PC-9 (cell line): ENCODE results near the gene MORN4. TPM values are rescaled to one million over a fixed set of nuclear protein-coding genes. Genes with fewer than 3 reads are reported as not detected.

Experiments
- BruUV-seq: library from RNA; stranded (reverse); fragments of 400-500 nt; replicated peaks from 2 replicates; lab custom pipeline; 2021; lab: Mats Ljungman, UMichigan
- CTCF ChIA-PET: fragments of 300-600 bp; sonication (Branson Sonifier 250); formaldehyde crosslinking; loops from one replicate; lab custom pipeline; 2022; ENCODE audit warnings: antibody characterized with exemption; lab: Charles Lee
- POLR2A ChIA-PET: fragments of 300-600 bp; sonication (Branson Sonifier 250); formaldehyde crosslinking; loops from one replicate; lab custom pipeline; 2022; ENCODE audit warnings: antibody characterized with exemption; ENCODE audit not compliant: unreplicated experiment; lab: Charles Lee
- DNase-seq, 2 experiments: peaks; one replicate each; pipeline versions ENCODE4 v3.0.0 to v3.0.0-alpha.2; 2015 to 2022; ENCODE audit warnings: mixed read lengths in 1 of 2
- H2AFZ ChIP-seq: fragments of 200-600 bp; sonication (generic); 2 replicates; pipeline ENCODE4 v1.8.1; 2017; ENCODE audit warnings: antibody characterized with exemption
- H3F3A ChIP-seq: fragments of 200-600 bp; sonication (generic); 2 replicates; pipeline ENCODE4 v1.8.1; 2017; ENCODE audit warnings: antibody characterized with exemption, mild to moderate bottlenecking, low read depth; ENCODE audit not compliant: insufficient read depth
- H3K27ac ChIP-seq: fragments of 200-600 bp; sonication (generic); 2 replicates; pipeline ENCODE4 v1.6.1; 2016; ENCODE audit warnings: mixed run types
- H3K27me3 ChIP-seq: fragments of 200-600 bp; sonication (generic); 2 replicates; pipeline ENCODE4 v1.6.1; 2016; ENCODE audit warnings: low read depth, mixed run types; ENCODE audit not compliant: insufficient read depth
- H3K36me3 ChIP-seq: fragments of 200-600 bp; sonication (generic); 2 replicates; pipeline ENCODE4 v1.6.1; 2016; ENCODE audit warnings: low read depth, mixed run types
- H3K4me1 ChIP-seq: fragments of 200-600 bp; sonication (generic); replicated peaks from 2 replicates; pipeline ENCODE4 v1.6.1; 2016; ENCODE audit warnings: mixed run types; ENCODE audit not compliant: insufficient read depth
- H3K4me2 ChIP-seq: fragments of 200-600 bp; sonication (generic); 2 replicates; pipeline ENCODE4 v1.6.1; 2017; ENCODE audit warnings: mixed run types
- H3K4me3 ChIP-seq: fragments of 200-600 bp; sonication (generic); 2 replicates; pipeline ENCODE4 v1.6.1; 2016; ENCODE audit warnings: mixed run types
- H3K79me2 ChIP-seq: fragments of 200-600 bp; sonication (generic); 2 replicates; pipeline ENCODE4 v1.6.1; 2017; ENCODE audit warnings: low read depth, mixed run types
- H3K9me2 ChIP-seq: fragments of 200-600 bp; sonication (generic); 2 replicates; pipeline ENCODE4 v1.8.1; 2017; ENCODE audit warnings: mild to moderate bottlenecking; ENCODE audit not compliant: insufficient read depth
- H3K9me3 ChIP-seq: fragments of 200-600 bp; sonication (generic); 2 replicates; pipeline ENCODE4 v1.8.1; 2016; ENCODE audit warnings: low read depth; ENCODE audit not compliant: insufficient read depth
- H4K20me1 ChIP-seq: fragments of 200-600 bp; sonication (generic); 2 replicates; pipeline ENCODE4 v1.8.1; 2017; ENCODE audit not compliant: insufficient read depth
- EZH2 ChIP-seq: fragments of 200-600 bp; sonication (generic); IDR thresholded peaks from 2 replicates; pipeline ENCODE4 v1.8.0; 2017; ENCODE audit warnings: antibody characterized with exemption, low read depth
- intact Hi-C: fragments of 100-400 bp; cut with micrococcal nuclease; formaldehyde crosslinking; loops from one replicate; pipeline ENCODE4 v1.10.0; 2022; ENCODE audit not compliant: unreplicated experiment
- total RNA-seq: library from RNA; stranded (reverse); gene quantifications from 2 replicates; pipeline ENCODE4 v1.2.3, GENCODE V29; 2021
- TF ChIP-seq, protein P1 (sequence below): fragments of 200-600 bp; sonication (generic); conservative IDR thresholded peaks from 2 replicates; pipeline ENCODE4 v1.6.1; 2017; ENCODE audit warnings: mixed run types, antibody characterized with exemption, mild to moderate bottlenecking, moderate library complexity

The MORN4 gene
- total RNA-seq, 1 experiment from 2014 or later = 10.0 TPM

GRCh38 chr10:97669571-97669970 is 36.3 kb upstream of the MORN4 start:
- H3K27ac ChIP-seq = no peak overlapping the region
- H3K27me3 ChIP-seq = no peaks in the 10 kb centered on the region
- DNase-seq = no peak
- H4K20me1 ChIP-seq = no peaks in the 10 kb centered on the region
- no peaks in the 10 kb centered on the region for H3K9me2 ChIP-seq
- intact Hi-C loops = no loop called here
- BruUV-seq = no TSS peak
- TF ChIP-seq, protein P1, sequence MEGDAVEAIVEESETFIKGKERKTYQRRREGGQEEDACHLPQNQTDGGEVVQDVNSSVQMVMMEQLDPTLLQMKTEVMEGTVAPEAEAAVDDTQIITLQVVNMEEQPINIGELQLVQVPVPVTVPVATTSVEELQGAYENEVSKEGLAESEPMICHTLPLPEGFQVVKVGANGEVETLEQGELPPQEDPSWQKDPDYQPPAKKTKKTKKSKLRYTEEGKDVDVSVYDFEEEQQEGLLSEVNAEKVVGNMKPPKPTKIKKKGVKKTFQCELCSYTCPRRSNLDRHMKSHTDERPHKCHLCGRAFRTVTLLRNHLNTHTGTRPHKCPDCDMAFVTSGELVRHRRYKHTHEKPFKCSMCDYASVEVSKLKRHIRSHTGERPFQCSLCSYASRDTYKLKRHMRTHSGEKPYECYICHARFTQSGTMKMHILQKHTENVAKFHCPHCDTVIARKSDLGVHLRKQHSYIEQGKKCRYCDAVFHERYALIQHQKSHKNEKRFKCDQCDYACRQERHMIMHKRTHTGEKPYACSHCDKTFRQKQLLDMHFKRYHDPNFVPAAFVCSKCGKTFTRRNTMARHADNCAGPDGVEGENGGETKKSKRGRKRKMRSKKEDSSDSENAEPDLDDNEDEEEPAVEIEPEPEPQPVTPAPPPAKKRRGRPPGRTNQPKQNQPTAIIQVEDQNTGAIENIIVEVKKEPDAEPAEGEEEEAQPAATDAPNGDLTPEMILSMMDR = no peak
- TF ChIP-seq EZH2 = no peak
- CTCF ChIA-PET = no interaction called here
- H3F3A ChIP-seq = no peaks in the 10 kb centered on the region
- H3K4me2 ChIP-seq = no peak overlapping the region
- H3K36me3 ChIP-seq = no peaks in the 10 kb centered on the region
- POLR2A ChIA-PET = no interaction called here
- H3K4me1 ChIP-seq = no peaks in the 10 kb centered on the region
- H3K79me2 ChIP-seq = no peaks in the 10 kb centered on the region
- H3K4me3 ChIP-seq = no peak overlapping the region
- H3K9me3 ChIP-seq = no peaks in the 10 kb centered on the region
- no peak overlapping the region for H2AFZ ChIP-seq

DNA sequence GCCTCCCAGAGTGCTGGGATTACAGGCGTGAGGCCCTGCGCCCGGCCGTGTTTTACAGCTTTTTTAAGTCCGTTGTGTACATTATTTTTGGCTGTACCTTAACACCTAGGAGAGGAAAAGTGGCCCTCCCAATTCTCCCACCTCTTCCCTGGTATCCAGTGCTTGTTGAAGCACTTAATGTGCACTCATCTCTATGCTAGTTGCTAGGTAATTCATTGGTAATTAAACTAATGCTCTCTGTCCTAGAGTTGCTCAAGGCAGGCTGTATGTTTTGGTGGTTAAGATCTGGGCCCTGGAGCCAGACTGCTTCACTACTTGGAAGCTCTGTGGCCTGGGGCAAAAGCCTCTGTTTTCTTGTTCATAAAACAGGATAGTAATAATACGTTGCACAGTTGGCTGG is 34.2 kb upstream of the MORN4 start:
- intact Hi-C loops = no loop called here
- CTCF ChIA-PET = no interaction called here
- H3K4me1 ChIP-seq = no peaks in the 10 kb centered on the region
- H3K4me2 ChIP-seq = no peak overlapping the region
- DNase-seq = no peak
- H3K9me2 ChIP-seq = no peaks in the 10 kb centered on the region
- H3K27me3 ChIP-seq = no peaks in the 10 kb centered on the region
- H3K36me3 ChIP-seq = no peaks in the 10 kb centered on the region
- H2AFZ ChIP-seq = no peak overlapping the region
- no peaks in the 10 kb centered on the region for H3K79me2 ChIP-seq
- POLR2A ChIA-PET = no interaction called here
- TF ChIP-seq EZH2 = no peak
- TF ChIP-seq, protein P1 = no peak
- BruUV-seq = no TSS peak
- H3K9me3 ChIP-seq = no peaks in the 10 kb centered on the region
- no peaks in the 10 kb centered on the region for H4K20me1 ChIP-seq
- no peaks in the 10 kb centered on the region for H3F3A ChIP-seq
- H3K27ac ChIP-seq = no peak overlapping the region
- H3K4me3 ChIP-seq = no peak overlapping the region

DNA sequence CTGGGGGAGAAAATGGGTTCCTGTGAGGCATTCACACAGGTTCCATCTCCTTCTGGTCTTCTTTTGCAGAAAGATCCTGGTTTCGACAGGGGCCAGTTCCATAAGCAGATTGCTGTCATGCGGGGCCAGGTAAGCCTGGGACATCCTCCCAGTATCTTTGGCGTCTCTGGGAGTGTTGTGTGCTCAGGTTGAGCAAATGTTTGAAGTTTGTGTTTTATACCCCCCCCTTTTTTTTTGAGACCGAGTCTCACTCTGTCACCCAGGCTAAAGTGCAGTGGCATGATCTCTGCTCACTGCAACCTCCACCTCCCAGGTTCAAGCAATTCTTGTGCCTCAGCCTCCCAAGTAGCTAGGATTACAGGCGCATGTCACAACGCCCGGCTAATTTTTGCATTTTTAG is 33.7 kb upstream of the MORN4 start:
- CTCF ChIA-PET = no interaction called here
- Histone ChIP-seq H3K36me3 (no peaks in the 10 kb centered on the region), H3K27ac (no peak overlapping the region), H3K4me3 (no peak overlapping the region), H3K9me3 (no peaks in the 10 kb centered on the region), H2AFZ (no peak overlapping the region), H3F3A (no peaks in the 10 kb centered on the region), H3K9me2 (no peaks in the 10 kb centered on the region), H3K79me2 (no peaks in the 10 kb centered on the region), H3K4me2 (no peak overlapping the region), H3K4me1 (no peaks in the 10 kb centered on the region), H4K20me1 (no peaks in the 10 kb centered on the region), H3K27me3 (no peaks in the 10 kb centered on the region)
- TF ChIP-seq, protein P1 = no peak
- no peak for TF ChIP-seq EZH2
- BruUV-seq = no TSS peak
- POLR2A ChIA-PET = no interaction called here
- intact Hi-C loops = no loop called here
- no peak for DNase-seq
